Colon (tissue), 2 donors: ENCODE data around the gene NPBWR2.

Experiments used
- FAIRE-seq: peaks from 2 replicates; lab custom pipeline; 2012; peaks lifted over from hg19 to GRCh38; lab: Jason Lieb, UNC
- donor health status: control.
- donor health status: control.

The NPBWR2 gene

DNA sequence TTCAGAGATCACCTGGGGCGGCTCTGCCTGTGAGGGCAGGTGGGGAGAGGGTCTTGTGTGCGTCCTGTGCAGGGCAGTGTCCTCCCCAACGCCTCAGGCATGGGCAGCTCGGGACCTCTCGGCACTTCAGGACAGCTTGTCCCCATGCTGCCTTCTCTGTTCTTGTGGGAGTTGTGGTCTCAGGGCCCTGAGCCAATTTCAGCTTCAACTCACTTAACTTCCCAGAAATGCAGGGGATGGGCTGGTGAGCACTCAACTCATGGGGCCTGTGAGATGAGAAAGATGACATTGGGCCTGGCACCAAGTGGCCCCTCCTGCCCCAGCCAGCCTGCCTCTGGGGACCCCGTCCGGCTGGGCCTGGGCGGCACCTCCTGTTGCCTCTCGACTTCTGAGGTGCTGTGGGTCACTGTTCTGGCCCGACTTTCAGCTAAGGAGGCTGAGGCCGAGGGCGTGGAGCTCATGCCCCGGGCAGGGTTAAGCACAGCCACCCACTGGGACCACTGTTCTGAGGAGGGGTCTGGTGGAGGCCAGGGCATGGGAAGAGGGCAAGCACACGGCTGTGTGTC is 34.8 kb downstream of the NPBWR2 start:
- FAIRE-seq = no peak

DNA sequence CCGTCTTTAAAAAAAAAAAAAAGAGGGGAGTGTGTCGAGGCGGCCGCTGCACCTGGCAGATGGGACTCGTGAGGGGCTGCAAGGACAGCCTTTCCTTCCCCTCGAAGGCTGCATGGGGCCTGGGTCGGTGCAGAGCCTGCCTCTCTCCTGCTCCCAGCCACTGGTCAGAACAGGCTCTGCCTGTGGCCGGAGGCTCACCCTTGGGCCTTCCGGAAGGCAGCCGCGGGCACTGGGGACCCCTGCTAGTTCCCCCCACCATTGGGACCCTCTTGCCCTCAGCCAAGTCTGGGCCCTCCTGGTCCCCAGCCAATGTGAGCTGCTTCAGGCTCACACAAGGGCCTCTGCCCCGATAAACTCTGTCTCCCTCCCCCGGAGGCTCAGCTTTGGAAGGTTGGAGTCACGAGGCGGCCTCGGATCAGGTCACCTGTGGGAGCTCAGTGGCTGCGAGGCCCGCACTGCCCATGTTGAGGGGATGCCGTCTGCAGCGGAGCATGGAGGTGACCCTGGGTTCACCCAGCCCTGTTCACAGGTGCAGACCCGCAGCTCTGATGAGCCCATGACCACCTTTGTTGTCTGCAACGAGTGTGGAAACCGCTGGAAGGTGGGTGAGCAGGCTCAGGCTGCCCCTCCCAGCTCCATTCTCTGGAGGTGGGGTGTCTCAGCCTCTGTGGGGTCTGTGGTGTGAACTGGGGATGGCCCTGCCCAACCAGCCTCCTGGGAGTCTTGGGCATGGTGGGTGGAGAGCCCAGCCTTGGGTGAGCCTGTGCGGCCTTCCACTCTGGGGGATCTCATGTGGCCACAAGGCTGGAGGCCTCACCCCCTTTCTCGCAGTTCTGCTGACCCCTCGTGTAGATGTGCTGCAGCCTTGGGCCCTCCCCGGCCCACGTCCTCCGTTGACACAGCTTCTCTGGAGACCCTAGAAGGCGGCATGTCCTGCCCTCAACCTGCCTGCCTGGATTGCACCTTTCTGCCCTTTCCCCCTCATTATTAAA is 35.7 kb downstream of the NPBWR2 start:
- FAIRE-seq = no peak

DNA sequence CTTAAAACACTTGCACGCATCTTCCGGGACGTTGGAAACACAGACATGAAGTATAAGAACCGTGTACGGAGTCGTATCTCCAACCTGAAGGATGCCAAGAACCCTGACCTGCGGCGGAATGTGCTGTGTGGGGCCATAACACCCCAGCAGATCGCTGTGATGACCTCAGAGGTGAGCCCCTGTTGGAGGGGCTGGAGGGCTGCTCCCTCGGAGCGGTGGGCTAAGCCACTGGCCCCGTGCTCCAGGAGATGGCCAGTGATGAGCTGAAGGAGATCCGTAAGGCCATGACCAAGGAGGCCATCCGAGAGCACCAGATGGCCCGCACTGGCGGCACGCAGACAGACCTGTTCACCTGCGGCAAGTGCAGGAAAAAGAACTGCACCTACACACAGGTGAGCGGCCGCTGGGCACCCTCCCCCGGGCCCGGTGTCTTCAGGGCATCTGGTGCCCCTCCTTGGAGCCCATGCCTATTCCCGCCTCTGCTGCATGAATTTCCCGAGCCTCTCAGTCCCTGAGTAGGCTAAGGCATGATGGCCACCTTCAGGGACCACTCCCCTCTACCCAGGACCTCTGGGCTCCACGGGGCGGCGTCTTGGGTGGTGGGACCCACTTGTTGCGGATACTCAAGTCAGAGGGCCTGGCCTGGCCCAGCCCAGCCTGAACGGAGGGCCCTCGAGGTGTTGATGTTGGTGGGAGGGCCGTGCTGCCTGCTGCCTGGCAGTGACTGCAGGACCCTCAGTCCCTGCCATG is 36.9 kb downstream of the NPBWR2 start:
- no peak for FAIRE-seq

DNA sequence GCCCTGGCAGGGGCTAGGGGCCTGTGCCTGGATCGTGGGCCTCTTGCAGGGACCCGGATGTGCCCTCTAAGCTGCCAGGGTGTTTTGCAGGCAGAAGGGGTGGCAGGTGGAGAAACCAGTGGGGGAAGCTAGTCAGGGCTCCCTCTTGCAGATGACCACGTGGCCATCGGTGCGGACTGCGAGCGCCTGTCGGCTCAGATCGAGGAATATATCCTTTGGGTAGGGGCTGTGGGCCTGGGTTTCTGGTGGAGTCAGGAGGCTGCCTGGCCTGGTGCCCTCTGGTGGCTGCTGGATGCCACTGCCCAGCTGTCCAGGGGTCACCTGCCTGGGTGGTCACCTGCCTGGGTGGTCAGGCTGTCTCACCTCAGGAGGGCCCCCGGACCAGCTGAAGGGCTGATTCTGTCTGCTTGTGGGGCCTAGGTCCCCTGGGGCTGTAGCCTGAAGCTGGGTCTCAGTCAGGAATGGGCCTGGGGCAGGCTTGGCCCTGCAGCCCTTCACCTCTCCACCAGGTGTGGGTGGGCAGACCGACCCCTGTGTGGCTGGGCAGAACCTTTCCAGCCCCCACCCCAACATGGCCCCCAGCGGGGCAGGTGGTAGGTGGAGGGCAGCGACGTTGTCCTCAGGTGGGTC is 37.6 kb downstream of the NPBWR2 start:
- no peak for FAIRE-seq

GRCh38 chr20:64069209-64069613 is 38.2 kb downstream of the NPBWR2 start:
- no peak for FAIRE-seq

- FAIRE-seq = no peak
Observed at GRCh38 chr20:64068386-64069208, 38.8 kb downstream of the NPBWR2 start.

DNA sequence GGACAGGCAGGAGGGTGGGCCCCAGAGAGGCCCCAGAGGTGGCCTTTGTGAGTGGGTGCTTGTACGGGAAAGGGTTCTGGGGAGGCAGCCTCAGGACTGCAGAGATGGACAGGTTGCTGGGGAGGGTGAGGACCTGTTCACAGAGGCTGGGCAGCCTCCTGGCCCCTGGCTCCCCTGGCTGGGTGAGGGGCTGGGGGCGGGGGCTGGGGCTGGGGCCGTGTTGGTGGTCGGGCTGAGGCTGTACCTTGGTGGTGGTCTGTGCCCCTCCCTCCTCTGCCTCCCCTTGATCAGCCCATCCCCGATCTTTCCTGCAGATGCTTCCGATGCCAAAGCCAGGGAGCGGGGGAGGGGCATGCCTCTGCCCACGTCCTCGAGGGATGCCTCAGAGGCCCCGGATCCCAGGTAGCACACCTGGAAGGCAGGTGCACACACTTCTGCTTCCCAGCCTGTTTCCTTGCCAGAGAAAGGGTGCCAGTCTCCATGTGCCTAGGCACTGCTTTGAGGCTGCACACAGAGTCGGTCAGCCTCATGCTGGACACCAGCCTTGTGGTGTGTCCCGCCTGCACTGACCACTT is 39.5 kb downstream of the NPBWR2 start:
- no peak for FAIRE-seq

DNA sequence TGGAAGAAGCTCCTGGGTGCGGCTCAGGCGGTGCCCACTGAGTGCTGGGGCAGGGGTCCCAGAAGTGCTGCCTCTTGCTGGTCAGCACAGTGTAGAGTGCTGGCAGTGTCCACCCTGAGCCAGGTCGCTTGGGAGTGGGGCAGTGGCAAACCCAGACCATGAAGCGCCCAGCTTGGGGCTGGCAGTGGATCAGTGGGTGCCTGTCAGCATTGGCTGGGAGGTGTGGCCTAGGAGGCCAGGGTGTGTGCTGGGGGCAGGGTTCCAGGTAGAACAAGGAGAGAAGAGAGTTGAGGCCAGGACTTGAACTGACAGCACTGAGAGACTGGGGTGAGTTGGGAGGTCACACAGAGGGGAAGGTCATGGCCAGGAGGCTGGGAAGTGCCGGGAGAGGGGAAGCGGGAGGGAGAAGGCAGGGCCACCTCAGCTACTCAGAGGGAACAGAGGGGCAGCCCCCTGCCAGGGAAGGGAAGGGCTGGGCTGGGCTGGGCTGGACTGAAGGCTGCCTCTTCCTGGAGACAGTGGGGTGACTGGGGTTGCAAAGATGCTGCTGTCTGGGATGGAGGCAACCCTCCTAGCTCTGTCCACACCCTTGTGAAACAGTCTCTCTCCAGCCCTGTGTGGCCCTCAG is 40.2 kb downstream of the NPBWR2 start:
- no peak for FAIRE-seq

DNA sequence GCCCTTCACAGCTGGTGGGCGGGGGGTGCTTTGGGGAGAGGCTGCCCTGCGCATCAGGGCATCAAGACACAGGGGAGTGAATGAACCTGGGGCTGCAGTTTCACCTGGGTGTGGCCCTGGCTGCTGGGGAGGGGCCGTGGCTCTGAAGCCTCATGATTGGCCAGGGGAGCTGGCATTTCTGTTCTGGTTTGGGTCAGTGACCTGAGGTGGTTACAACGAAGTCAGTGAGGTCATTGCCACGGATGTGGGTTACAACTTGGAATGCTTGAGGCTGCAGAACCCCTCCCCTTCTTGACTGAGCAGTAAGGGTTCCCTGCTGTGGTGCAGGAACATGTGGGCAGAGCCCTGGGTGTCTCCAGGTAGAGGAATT is 41.4 kb downstream of the NPBWR2 start:
- no peak for FAIRE-seq

DNA sequence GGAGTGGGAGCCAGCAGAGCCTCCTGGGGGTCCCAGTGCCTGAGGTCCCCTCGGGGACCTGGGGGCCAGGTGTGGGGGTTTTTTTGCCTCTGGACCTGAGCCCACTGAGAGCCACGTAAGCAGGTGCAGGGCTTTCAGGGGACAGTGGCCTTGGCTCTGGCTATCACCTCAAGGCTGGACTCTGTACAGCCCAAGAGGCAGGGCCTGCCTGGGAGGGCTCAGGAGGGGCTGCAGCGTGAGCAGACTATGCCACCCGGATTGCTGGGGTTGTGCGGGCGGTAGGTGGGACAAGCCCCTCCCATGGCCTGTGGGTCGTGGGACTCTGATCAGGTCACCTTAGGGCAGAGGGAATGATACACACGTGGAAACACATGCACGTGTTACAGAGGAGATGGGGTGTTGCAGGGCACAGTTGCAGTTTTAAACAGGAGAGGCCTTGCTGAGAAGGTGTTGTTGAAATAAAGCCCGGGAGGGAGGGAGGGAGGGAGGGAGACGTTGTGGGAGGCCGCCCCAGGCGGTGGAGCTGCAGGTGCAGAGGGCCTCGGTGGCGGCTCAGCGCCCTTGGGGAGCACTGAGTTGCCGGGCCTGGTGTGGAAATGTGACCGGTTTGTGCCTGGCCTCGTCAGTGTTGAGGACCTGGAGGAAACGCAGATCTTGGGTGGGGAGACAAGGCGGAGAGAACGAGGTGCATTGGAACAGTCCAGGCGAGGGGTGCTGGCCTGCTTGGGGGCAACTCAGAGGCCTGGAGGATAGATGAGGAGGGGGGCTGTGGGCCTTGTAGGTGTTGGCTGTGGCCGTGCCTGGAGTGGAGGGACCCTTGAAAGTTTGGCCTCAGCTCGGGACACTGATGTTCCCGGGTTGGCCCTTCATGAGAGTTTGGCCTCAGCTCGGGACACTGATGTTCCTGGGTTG is 42.0 kb downstream of the NPBWR2 start:
- FAIRE-seq = no peak

DNA sequence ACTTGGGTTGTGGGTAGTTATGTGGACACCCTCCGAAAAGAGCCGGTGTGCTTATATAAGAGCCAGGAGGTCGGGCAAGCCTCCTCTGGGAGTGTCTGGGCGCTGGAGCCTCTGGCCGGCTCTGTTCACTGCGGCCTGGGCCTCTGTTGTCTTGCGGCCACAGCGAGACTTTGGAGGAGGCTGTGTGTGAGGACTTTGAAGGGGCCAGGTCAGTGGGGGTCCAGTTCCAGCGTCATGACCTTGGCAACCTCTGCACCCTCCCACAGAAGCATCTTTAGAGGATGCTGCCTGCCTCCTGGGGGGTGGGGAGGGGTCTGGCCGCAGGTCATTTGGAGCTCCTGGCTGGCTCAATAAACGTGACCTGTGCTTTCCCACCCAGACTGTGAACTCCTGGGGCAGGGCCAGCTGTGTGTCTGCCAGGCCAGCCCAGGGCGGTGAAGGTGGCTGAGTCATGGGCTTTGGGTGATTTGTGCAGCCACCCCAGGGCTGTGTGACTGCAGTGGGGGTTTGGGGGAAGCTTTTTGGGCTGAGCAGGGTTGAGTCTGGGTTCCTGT is 43.1 kb downstream of the NPBWR2 start:
- no peak for FAIRE-seq

DNA sequence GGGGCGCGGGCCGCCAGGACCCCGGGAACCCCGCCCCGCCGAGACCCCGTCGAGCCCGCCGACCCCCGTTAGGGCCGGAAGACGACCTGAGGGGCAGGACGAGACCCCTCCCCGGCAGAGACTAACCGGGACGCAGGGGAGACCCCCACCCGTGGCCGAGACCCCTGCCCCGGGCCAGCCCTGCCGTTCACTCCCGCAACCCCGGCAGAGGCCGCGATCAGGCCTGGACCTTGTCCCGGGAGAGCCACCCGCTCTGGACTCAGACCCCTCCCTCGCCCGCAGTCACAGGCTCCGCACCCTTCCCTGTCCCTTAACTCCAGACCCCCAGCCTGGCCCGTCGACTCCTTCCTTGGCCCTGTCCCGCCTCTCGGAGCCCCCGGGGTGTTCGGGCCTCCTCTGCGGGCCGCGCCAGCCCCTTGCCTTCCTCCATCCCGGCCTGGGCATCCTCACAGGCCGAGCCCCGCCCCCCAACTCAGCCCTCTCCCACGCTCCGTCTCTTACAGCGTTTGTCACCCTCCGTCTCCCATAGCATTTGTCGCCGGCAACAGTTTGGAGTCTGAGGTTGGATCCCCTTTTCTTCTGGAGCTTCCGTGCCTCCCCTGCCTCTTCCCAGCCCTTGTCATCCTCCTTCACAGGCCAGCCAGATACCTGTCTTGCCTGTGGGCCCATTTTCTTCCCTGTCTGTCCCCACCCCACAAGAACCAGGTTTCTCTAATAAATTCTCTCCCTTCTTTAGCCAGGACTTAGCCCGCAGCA is 43.8 kb downstream of the NPBWR2 start:
- no peak for FAIRE-seq

DNA sequence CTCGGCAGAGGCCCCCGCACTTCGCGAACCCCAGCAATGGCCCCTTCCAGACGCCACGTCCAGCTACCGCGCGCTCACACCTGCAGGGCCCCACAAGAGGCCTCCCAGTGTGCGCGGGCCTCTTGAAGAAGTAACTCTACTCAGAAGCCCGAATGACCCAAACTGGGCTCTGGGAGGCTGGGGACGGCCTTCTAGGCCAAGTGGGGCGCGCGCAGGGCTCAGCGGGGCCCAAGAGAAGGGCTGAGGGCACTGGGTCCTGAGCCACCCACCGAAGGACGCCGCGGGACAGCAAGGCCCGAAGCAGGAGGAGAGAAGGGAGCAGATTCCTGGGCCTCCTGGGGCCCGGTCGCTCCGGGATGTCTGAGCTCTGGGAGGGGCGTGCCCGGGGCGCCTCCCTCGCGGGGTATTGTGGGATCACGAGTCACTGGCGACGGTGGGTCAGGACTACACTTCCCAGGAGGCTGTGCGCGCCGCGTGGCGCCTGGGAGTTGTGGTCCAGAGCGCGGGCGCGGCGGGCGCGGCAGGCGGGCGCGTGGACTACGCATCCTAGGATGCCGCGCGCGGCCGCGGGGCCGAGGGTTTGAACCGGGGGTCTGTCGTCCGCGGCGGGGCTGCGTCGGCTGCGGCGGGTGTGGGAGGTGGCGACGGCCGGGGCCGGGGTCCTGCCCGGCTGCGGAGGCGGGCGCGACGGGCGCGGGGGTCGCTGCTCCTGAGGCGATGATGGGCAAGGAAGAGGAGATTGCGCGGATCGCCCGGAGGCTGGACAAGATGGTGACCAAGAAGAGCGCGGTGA is 44.6 kb downstream of the NPBWR2 start, which contains the start of gene TCEA2:
Gene TCEA2, plus strand, starts transcription at position 603 of the 793 bp plus-strand sequence. Its CDS starts 115 bp downstream, at position 718.
- no peak for FAIRE-seq

- FAIRE-seq = no peak
Observed at GRCh38 chr20:64062276-64062595, 45.1 kb downstream of the NPBWR2 start.

- FAIRE-seq = no peak
Observed at GRCh38 chr20:64058536-64058935, 48.8 kb downstream of the NPBWR2 start.

- FAIRE-seq = no peak
Observed at GRCh38 chr20:64057628-64058498, 49.5 kb downstream of the NPBWR2 start.
